H9 (cell line): ENCODE data around the gene CFDP1. TPM values are rescaled to one million over a fixed set of nuclear protein-coding genes. Genes with fewer than 3 reads are reported as not detected.

Experiments used
- DNase-seq: peaks from one replicate; pipeline ENCODE4 v3.0.0-alpha.2; 2017
- H2AFZ ChIP-seq: one replicate; pipeline ENCODE4 v1.6.1; 2013; ENCODE audit warnings: mild to moderate bottlenecking, low read length, control low read depth, moderate library complexity
- H2AK5ac ChIP-seq: 2 replicates; pipeline ENCODE4 v1.6.1; 2013; ENCODE audit warnings: low read length, control low read depth, mixed read lengths; ENCODE audit not compliant: insufficient read length
- H2BK120ac ChIP-seq: one replicate; pipeline ENCODE4 v1.6.1; 2013; ENCODE audit warnings: low read depth, mild to moderate bottlenecking, low read length, control low read depth, inconsistent platforms; ENCODE audit not compliant: poor library complexity, severe bottlenecking
- H2BK12ac ChIP-seq: 2 replicates; pipeline ENCODE4 v1.6.1; 2013; ENCODE audit warnings: low read length, control low read depth, mixed read lengths, low read depth; ENCODE audit not compliant: insufficient read length
- H2BK15ac ChIP-seq: 2 replicates; pipeline ENCODE4 v1.6.1; 2013; ENCODE audit warnings: low read depth, low read length, control low read depth
- H2BK20ac ChIP-seq: one replicate; pipeline ENCODE4 v1.6.1; 2013; ENCODE audit warnings: low read depth, mild to moderate bottlenecking, low read length, control low read depth, inconsistent platforms; ENCODE audit not compliant: poor library complexity, severe bottlenecking
- H2BK5ac ChIP-seq: 2 replicates; pipeline ENCODE4 v1.6.1; 2013; ENCODE audit warnings: low read length, control low read depth, mixed read lengths; ENCODE audit not compliant: insufficient read length
- H3K14ac ChIP-seq: 2 replicates; pipeline ENCODE4 v1.6.1; 2013; ENCODE audit warnings: low read length, control low read depth; ENCODE audit not compliant: insufficient read depth
- H3K18ac ChIP-seq: 2 replicates; pipeline ENCODE4 v1.6.1; 2013; ENCODE audit warnings: low read depth, mild to moderate bottlenecking, mixed read lengths, low read length, control low read depth; ENCODE audit not compliant: insufficient read length
- H3K23ac ChIP-seq: 2 replicates; pipeline ENCODE4 v1.6.1; 2013; ENCODE audit warnings: low read length, control low read depth, mixed read lengths, low read depth; ENCODE audit not compliant: insufficient read length
- H3K23me2 ChIP-seq: 2 replicates; pipeline ENCODE4 v1.6.1; 2013; ENCODE audit warnings: low read depth, mild to moderate bottlenecking, mixed read lengths, low read length, control low read depth; ENCODE audit not compliant: insufficient read length, poor library complexity, severe bottlenecking
- H3K27ac ChIP-seq: 2 replicates; pipeline ENCODE4 v1.5.1; 2013; ENCODE audit warnings: low read length, control low read depth, mixed read lengths, low read depth; ENCODE audit not compliant: insufficient read length
- H3K27me3 ChIP-seq: 2 replicates; pipeline ENCODE4 v1.6.1; 2013; ENCODE audit warnings: low read length, control low read depth, inconsistent platforms; ENCODE audit not compliant: insufficient read depth
- H3K4ac ChIP-seq: 2 replicates; pipeline ENCODE4 v1.6.1; 2013; ENCODE audit warnings: low read depth, mild to moderate bottlenecking, control low read depth, inconsistent platforms, low read length, moderate library complexity
- H3K4me1 ChIP-seq: 2 replicates; pipeline ENCODE4 v1.6.1; 2013; ENCODE audit warnings: low read length, control low read depth, inconsistent platforms; ENCODE audit not compliant: insufficient read depth
- H3K4me2 ChIP-seq: 2 replicates; pipeline ENCODE4 v1.6.1; 2013; ENCODE audit warnings: low read length, control low read depth, mixed read lengths; ENCODE audit not compliant: insufficient read length, insufficient read depth
- H3K56ac ChIP-seq: 2 replicates; pipeline ENCODE4 v1.6.1; 2013; ENCODE audit warnings: low read depth, mild to moderate bottlenecking, mixed read lengths, low read length, control low read depth; ENCODE audit not compliant: insufficient read length
- H3K79me1 ChIP-seq: 2 replicates; pipeline ENCODE4 v1.6.1; 2013; ENCODE audit warnings: low read depth, mild to moderate bottlenecking, moderate library complexity, low read length, control low read depth, inconsistent platforms; ENCODE audit not compliant: insufficient read depth, poor library complexity, severe bottlenecking
- H3K79me2 ChIP-seq: 2 replicates; pipeline ENCODE4 v1.6.1; 2013; ENCODE audit warnings: low read length, control low read depth, inconsistent platforms; ENCODE audit not compliant: insufficient read depth
- H3K9ac ChIP-seq: 2 replicates; pipeline ENCODE4 v1.6.1; 2013; ENCODE audit warnings: low read length, control low read depth, mixed read lengths; ENCODE audit not compliant: insufficient read length; ENCODE audit errors: extremely low read depth
- H3K9me3 ChIP-seq: one replicate; pipeline ENCODE4 v1.6.1; 2013; ENCODE audit warnings: low read depth, low read length, inconsistent platforms; ENCODE audit not compliant: control insufficient read depth
- H3T11ph ChIP-seq: one replicate; pipeline ENCODE4 v1.6.1; 2013; ENCODE audit warnings: mild to moderate bottlenecking, low read length, control low read depth, inconsistent platforms
- H4K20me1 ChIP-seq: one replicate; pipeline ENCODE4 v1.6.1; 2013; ENCODE audit not compliant: control insufficient read depth, insufficient read length, insufficient read depth
- H4K5ac ChIP-seq: 2 replicates; pipeline ENCODE4 v1.6.1; 2013; ENCODE audit warnings: low read depth, mild to moderate bottlenecking, mixed read lengths, low read length, control low read depth; ENCODE audit not compliant: insufficient read length
- H4K8ac ChIP-seq: replicated peaks from 2 replicates; pipeline ENCODE4 v1.6.1; 2013; ENCODE audit warnings: low read length, control low read depth, mixed read lengths, low read depth; ENCODE audit not compliant: insufficient read length
- H4K91ac ChIP-seq: 2 replicates; pipeline ENCODE4 v1.6.1; 2013; ENCODE audit warnings: low read depth, mild to moderate bottlenecking, moderate library complexity, mixed read lengths, low read length, control low read depth; ENCODE audit not compliant: insufficient read length
- H3K27ac Mint-ChIP-seq, 3 experiments: 2 replicates in 2 of 3; 3 replicates in 1 of 3; pipeline ENCODE4 v1.8.0; 2020 to 2021; ENCODE audit warnings: mixed read lengths in 3 of 3, mild to moderate bottlenecking in 1 of 3, moderate library complexity in 1 of 3
- H3K27me3 Mint-ChIP-seq: 2 replicates; pipeline ENCODE4 v1.8.0; 2021; ENCODE audit warnings: low read depth, mild to moderate bottlenecking, moderate library complexity, mixed read lengths
- H3K36me3 Mint-ChIP-seq, 3 experiments: 2 replicates in 2 of 3; 3 replicates in 1 of 3; pipeline ENCODE4 v1.8.0; 2020 to 2021; ENCODE audit warnings: low read depth in 3 of 3, mixed read lengths in 3 of 3; ENCODE audit not compliant: insufficient read depth in 1 of 3
- H3K4me1 Mint-ChIP-seq, 2 experiments: 2 replicates each; pipeline ENCODE4 v1.8.0; 2020; ENCODE audit warnings: mixed read lengths in 2 of 2
- H3K4me3 Mint-ChIP-seq, 2 experiments: 2 replicates in 1 of 2; 3 replicates in 1 of 2; pipeline ENCODE4 v1.8.0; 2020 to 2021; ENCODE audit warnings: mild to moderate bottlenecking in 2 of 2, mixed read lengths in 2 of 2, moderate library complexity in 1 of 2
- H3K9me3 Mint-ChIP-seq, 2 experiments: 2 replicates in 1 of 2; 3 replicates in 1 of 2; pipeline ENCODE4 v1.8.0; 2020; ENCODE audit warnings: mild to moderate bottlenecking in 2 of 2, mixed read lengths in 2 of 2, moderate library complexity in 1 of 2
- WGBS: extraction: QIAGEN DNeasy Blood & Tissue Kit; methylation state at CpG from one replicate; pipeline ENCODE4 v1.1.7; 2013; ENCODE audit warnings: missing lambda C conversion rate, low lambda C conversion rate, mixed read lengths; ENCODE audit not compliant: insufficient read length; ENCODE audit errors: extremely low coverage; 5-methylcytosine and 5-hydroxymethylcytosine counted together
- total RNA-seq: library from RNA; stranded (reverse); gene quantifications from 2 replicates; pipeline ENCODE4 v1.2.1, GENCODE V29; 2021
- TF ChIP-seq, protein P1 (sequence below): fragments of 200-600 bp; sonication (generic); conservative IDR thresholded peaks from 3 replicates; pipeline ENCODE4 v1.8.0; 2021; ENCODE audit warnings: antibody characterized with exemption, mild to moderate bottlenecking

Gene CFDP1
- total RNA-seq, 1 experiment from 2014 or later: 89.2 TPM

DNA sequence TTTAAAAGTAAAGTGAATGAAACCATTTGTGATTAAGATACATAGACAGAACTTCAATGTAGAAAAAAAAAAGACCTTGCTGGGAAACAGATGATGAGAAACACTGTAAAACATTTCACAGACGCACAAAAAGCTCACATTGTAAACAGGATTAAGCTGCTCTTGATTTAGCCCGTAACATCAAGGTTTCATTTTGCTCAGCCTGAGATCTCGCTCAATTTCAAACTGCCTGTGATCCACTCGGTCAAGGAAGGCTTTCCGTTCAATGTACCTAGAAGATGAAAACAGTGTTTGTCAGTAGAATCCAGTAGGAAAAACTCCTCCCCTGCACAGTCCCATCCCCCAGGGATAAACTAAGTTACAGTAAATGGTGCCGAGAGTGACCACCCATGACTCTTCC, 139.5 kb downstream of the CFDP1 start:
- H3K9ac ChIP-seq: no peak overlapping the region
- no peak overlapping the region for H3K4me2 ChIP-seq
- no peak overlapping the region for H3K23ac ChIP-seq
- H3K4me3 Mint-ChIP-seq: no peak overlapping the region
- H3K9me3 ChIP-seq: no peaks in the 10 kb centered on the region
- H3K56ac ChIP-seq: no peak overlapping the region
- no peak overlapping the region for H2AFZ ChIP-seq
- H3K27me3 ChIP-seq: no peaks in the 10 kb centered on the region
- no CpG with 5 or more reads among the region's 6 CpGs for WGBS
- no peaks in the 10 kb centered on the region for H3K79me2 ChIP-seq
- no peak overlapping the region for H3T11ph ChIP-seq
- no peaks in the 10 kb centered on the region for H4K20me1 ChIP-seq
- H3K4me1 ChIP-seq: no peaks in the 10 kb centered on the region
- H3K79me1 ChIP-seq: no peaks in the 10 kb centered on the region
- H4K8ac ChIP-seq: no peak overlapping the region
- no peak overlapping the region for H2AK5ac ChIP-seq
- no peak overlapping the region for H2BK5ac ChIP-seq
- H3K4me1 Mint-ChIP-seq: no peaks in the 10 kb centered on the region
- H3K27me3 Mint-ChIP-seq: no peaks in the 10 kb centered on the region
- H3K14ac ChIP-seq: no peak overlapping the region
- H3K4ac ChIP-seq: no peak overlapping the region
- H3K27ac Mint-ChIP-seq: peak overlapping the region in 2 of 3 experiments; percentile 8 to 14; a peak in 4 of 7 replicates
- no peak overlapping the region for H2BK15ac ChIP-seq
- no peak overlapping the region for H2BK20ac ChIP-seq
- no peak overlapping the region for H3K27ac ChIP-seq
- TF ChIP-seq, protein P1, sequence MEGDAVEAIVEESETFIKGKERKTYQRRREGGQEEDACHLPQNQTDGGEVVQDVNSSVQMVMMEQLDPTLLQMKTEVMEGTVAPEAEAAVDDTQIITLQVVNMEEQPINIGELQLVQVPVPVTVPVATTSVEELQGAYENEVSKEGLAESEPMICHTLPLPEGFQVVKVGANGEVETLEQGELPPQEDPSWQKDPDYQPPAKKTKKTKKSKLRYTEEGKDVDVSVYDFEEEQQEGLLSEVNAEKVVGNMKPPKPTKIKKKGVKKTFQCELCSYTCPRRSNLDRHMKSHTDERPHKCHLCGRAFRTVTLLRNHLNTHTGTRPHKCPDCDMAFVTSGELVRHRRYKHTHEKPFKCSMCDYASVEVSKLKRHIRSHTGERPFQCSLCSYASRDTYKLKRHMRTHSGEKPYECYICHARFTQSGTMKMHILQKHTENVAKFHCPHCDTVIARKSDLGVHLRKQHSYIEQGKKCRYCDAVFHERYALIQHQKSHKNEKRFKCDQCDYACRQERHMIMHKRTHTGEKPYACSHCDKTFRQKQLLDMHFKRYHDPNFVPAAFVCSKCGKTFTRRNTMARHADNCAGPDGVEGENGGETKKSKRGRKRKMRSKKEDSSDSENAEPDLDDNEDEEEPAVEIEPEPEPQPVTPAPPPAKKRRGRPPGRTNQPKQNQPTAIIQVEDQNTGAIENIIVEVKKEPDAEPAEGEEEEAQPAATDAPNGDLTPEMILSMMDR: no peak
- no peak overlapping the region for H4K5ac ChIP-seq
- H3K23me2 ChIP-seq: no peaks in the 10 kb centered on the region
- no peak overlapping the region for H3K18ac ChIP-seq
- H2BK120ac ChIP-seq: no peak overlapping the region
- no peak overlapping the region for H4K91ac ChIP-seq
- no peaks in the 10 kb centered on the region for H3K9me3 Mint-ChIP-seq
- peaks cover 11 to 53% (median 41%) of the 10 kb centered on the region in 3 experiments; a peak in 6 of 7 replicates for H3K36me3 Mint-ChIP-seq
- no peak for DNase-seq
- no peak overlapping the region for H2BK12ac ChIP-seq
